ENCODE measurements around the gene HRC. TPM values are rescaled to one million over a fixed set of nuclear protein-coding genes. Genes with fewer than 3 reads are reported as not detected.
"Not testable (repeated sequence)": the region's sequence is repeated elsewhere in the genome, so short reads cannot be mapped to it uniquely, and the experiment has no call there.

The HRC gene
- total RNA-seq (2014; rRNA removed), result 2.2 TPM in 1 of 2 replicates, not detected in the other
- 0.11 TPM for polyA plus RNA-seq (2012)

GRCh38 chr19:49155005-49155819 is at the start of gene HRC:
HRC (minus strand) TSS chr19:49155396; CDS start chr19:49155237, 159 bp downstream.
- DNase-seq (ENCODE audit: low read depth), result no peak

- no peak for DNase-seq (ENCODE audit: low read depth)
These were observed 45.8 kb upstream of the HRC start for GRCh38 chr19:49201042-49201441.

GRCh38 chr19:49200238-49200862 is 45.2 kb upstream of the HRC start:
- peak; percentile 31 for DNase-seq (ENCODE audit: low read depth)

- DNase-seq (ENCODE audit: low read depth), result no peak
These were observed 41.5 kb upstream of the HRC start for GRCh38 chr19:49196527-49197240.

GRCh38 chr19:49194408-49194807 is 39.2 kb upstream of the HRC start:
- DNase-seq (ENCODE audit: low read depth), result no peak

GRCh38 chr19:49193822-49194394 is 38.7 kb upstream of the HRC start:
- no peak for DNase-seq (ENCODE audit: low read depth)

- DNase-seq (ENCODE audit: low read depth), result no peak
These were observed 35.6 kb upstream of the HRC start for GRCh38 chr19:49190781-49191180.

- DNase-seq (ENCODE audit: low read depth), result no peak
These were observed 34.1 kb upstream of the HRC start for GRCh38 chr19:49189259-49189658.

- DNase-seq (ENCODE audit: low read depth), result no peak
These were observed 33.5 kb upstream of the HRC start for GRCh38 chr19:49188626-49189200.

GRCh38 chr19:49186108-49186507 is 30.9 kb upstream of the HRC start:
- DNase-seq (ENCODE audit: low read depth), result no peak

- no peak for DNase-seq (ENCODE audit: low read depth)
These were observed 27.7 kb upstream of the HRC start for GRCh38 chr19:49182848-49183375.

- DNase-seq (ENCODE audit: low read depth), result not testable (repeated sequence)
These were observed 27.0 kb upstream of the HRC start for GRCh38 chr19:49182010-49182847.

- DNase-seq (ENCODE audit: low read depth), result no peak
These were observed 25.5 kb upstream of the HRC start for GRCh38 chr19:49180659-49181058.

GRCh38 chr19:49173198-49173597 is 18.0 kb upstream of the HRC start:
- no peak for DNase-seq (ENCODE audit: low read depth)

GRCh38 chr19:49168421-49168820 is 13.2 kb upstream of the HRC start:
- no peak for DNase-seq (ENCODE audit: low read depth)

GRCh38 chr19:49167857-49168409 is 12.7 kb upstream of the HRC start:
- no peak for DNase-seq (ENCODE audit: low read depth)

GRCh38 chr19:49165865-49166301 is 10.7 kb upstream of the HRC start:
- no peak for DNase-seq (ENCODE audit: low read depth)

- DNase-seq (ENCODE audit: low read depth), result no peak
These were observed 10.0 kb upstream of the HRC start for GRCh38 chr19:49165111-49165750.

- no peak for DNase-seq (ENCODE audit: low read depth)
These were observed 6.8 kb upstream of the HRC start for GRCh38 chr19:49161987-49162386.
